Neural cell (in vitro differentiated cells): ENCODE data around the gene RHPN2. TPM values are rescaled to one million over a fixed set of nuclear protein-coding genes. Genes with fewer than 3 reads are reported as not detected.

Experiments
- H2AFZ ChIP-seq: fragments of 200-600, 300-800 bp; sonication (generic), shearing (Covaris generic); 2 replicates; pipeline ENCODE4 v1.6.0; 2014; ENCODE audit warnings: low read depth, mild to moderate bottlenecking, antibody characterized with exemption, low read length, moderate library complexity
- H3F3A ChIP-seq: fragments of 200-600 bp; shearing (Covaris generic); 2 replicates; pipeline ENCODE4 v1.6.1; 2016; ENCODE audit warnings: mild to moderate bottlenecking, moderate library complexity, mixed read lengths, antibody characterized with exemption, low read length; ENCODE audit not compliant: insufficient read depth, poor library complexity, severe bottlenecking
- H3K27ac ChIP-seq: fragments of 200-600, 300-800 bp; sonication (generic), shearing (Covaris generic); 2 replicates; pipeline ENCODE4 v1.5.1; 2014; ENCODE audit warnings: mild to moderate bottlenecking, low read length, moderate library complexity
- H3K27me3 ChIP-seq: fragments of 300-800, 200-600 bp; sonication (generic), shearing (Covaris generic); 2 replicates; pipeline ENCODE4 v1.6.0; 2014; ENCODE audit warnings: mild to moderate bottlenecking, low read depth, low read length, moderate library complexity; ENCODE audit not compliant: insufficient read depth
- H3K36me3 ChIP-seq: fragments of 300-800, 200-600 bp; sonication (generic), shearing (Covaris generic); 2 replicates; pipeline ENCODE4 v1.5.1; 2014; ENCODE audit warnings: mild to moderate bottlenecking, antibody characterized with exemption, low read length, moderate library complexity; ENCODE audit not compliant: insufficient read depth
- H3K4me2 ChIP-seq: fragments of 300-800, 200-600 bp; sonication (generic), shearing (Covaris generic); 2 replicates; pipeline ENCODE4 v1.6.0; 2014; ENCODE audit warnings: mild to moderate bottlenecking, low read length
- H3K4me3 ChIP-seq: fragments of 300-800, 200-600 bp; sonication (generic), shearing (Covaris generic); 2 replicates; pipeline ENCODE4 v1.5.1; 2014; ENCODE audit warnings: mild to moderate bottlenecking, low read length, moderate library complexity
- H3K79me2 ChIP-seq: fragments of 200-600 bp; shearing (Covaris generic); replicated peaks from 2 replicates; pipeline ENCODE4 v1.6.0; 2014; ENCODE audit warnings: mild to moderate bottlenecking, low read length, moderate library complexity; ENCODE audit not compliant: insufficient read depth
- H3K9ac ChIP-seq: fragments of 300-800, 200-600 bp; sonication (generic), shearing (Covaris generic); 2 replicates; pipeline ENCODE4 v1.6.1; 2016; ENCODE audit warnings: mild to moderate bottlenecking, low read length, mixed read lengths
- H3K9me2 ChIP-seq: fragments of 200-600 bp; shearing (Covaris generic); 2 replicates; pipeline ENCODE4 v1.6.1; 2016; ENCODE audit warnings: mild to moderate bottlenecking, low read length, mixed read lengths; ENCODE audit not compliant: insufficient read depth
- H3K9me3 ChIP-seq: fragments of 200-600, 300-800 bp; sonication (generic), shearing (Covaris generic); 2 replicates; pipeline ENCODE4 v1.6.1; 2016; ENCODE audit warnings: mild to moderate bottlenecking, mixed run types, low read length, moderate library complexity, mixed read lengths
- H4K20me1 ChIP-seq: fragments of 200-600 bp; shearing (Covaris generic); 2 replicates; pipeline ENCODE4 v1.6.1; 2016; ENCODE audit warnings: mild to moderate bottlenecking, mixed run types; ENCODE audit not compliant: insufficient read depth
- EP300 ChIP-seq: fragments of 450-650 bp; conservative IDR thresholded peaks from 2 replicates; pipeline ENCODE4 v1.6.1; 2014; ENCODE audit warnings: antibody characterized with exemption, mild to moderate bottlenecking, moderate library complexity; ENCODE audit not compliant: poor library complexity, severe bottlenecking
- EZH2 ChIP-seq: fragments of 200-600, 300-800 bp; shearing (Covaris generic), sonication (generic); IDR thresholded peaks from 2 replicates; pipeline ENCODE4 v1.6.1; 2014; ENCODE audit warnings: antibody characterized with exemption, low read length, borderline replicate concordance, mild to moderate bottlenecking; ENCODE audit not compliant: insufficient read depth, poor library complexity, severe bottlenecking
- MXI1 ChIP-seq: fragments of 450-650 bp; conservative IDR thresholded peaks from 2 replicates; pipeline ENCODE4 v1.6.1; 2014; ENCODE audit warnings: antibody characterized with exemption, mild to moderate bottlenecking; ENCODE audit not compliant: poor library complexity, severe bottlenecking
- POLR2AphosphoS5 ChIP-seq: IDR thresholded peaks from 2 replicates; pipeline ENCODE4 v1.6.1; 2012
- RAD21 ChIP-seq: fragments of 450-650 bp; conservative IDR thresholded peaks from 2 replicates; pipeline ENCODE4 v1.6.1; 2014; ENCODE audit warnings: antibody characterized with exemption, mild to moderate bottlenecking, moderate library complexity
- SMC3 ChIP-seq: fragments of 450-650 bp; conservative IDR thresholded peaks from 2 replicates; pipeline ENCODE4 v1.6.1; 2014; ENCODE audit warnings: antibody characterized with exemption, mild to moderate bottlenecking, moderate library complexity; ENCODE audit not compliant: poor library complexity
- TAF1 ChIP-seq: IDR thresholded peaks from 2 replicates; pipeline ENCODE4 v1.6.1; 2012; ENCODE audit warnings: low read depth
- polyA plus RNA-seq: library from polyadenylated mRNA; depleted of rRNA; stranded (reverse); fragments of >200 nt; gene quantifications from 2 replicates; pipeline ENCODE4 v1.2.3, GENCODE V29; 2014
- TF ChIP-seq, protein P1 (sequence below): IDR thresholded peaks from 2 replicates; pipeline ENCODE4 v1.6.1; 2012; ENCODE audit warnings: borderline replicate concordance
- TF ChIP-seq, protein P2 (sequence below): fragments of 450-650 bp; IDR thresholded peaks from 2 replicates; pipeline ENCODE4 v1.5.1; 2014; ENCODE audit warnings: antibody characterized with exemption, mild to moderate bottlenecking, moderate library complexity; ENCODE audit not compliant: poor library complexity, severe bottlenecking

RHPN2 gene
- polyA plus RNA-seq, 1 donor from 2014 or later, result 1.5 TPM

DNA sequence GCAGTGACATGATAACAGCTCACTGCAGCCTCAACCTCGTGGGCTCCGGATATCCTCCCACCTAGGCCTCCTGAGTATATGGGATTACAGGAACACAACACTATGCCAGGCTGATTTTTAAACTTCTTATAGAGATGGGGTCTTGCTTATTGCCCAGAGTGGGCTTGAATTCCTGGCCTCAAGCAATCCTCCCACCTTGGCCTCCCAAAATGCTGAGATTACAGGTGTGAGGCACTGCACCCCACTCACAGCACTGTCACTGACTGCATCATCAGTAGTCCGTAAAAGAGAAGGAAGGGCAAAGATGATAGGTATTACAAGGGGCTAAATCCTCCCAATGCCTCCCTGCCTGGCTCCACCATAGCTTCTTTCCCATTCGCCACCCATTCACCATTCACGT lies 4.1 kb downstream of the RHPN2 start:
- H3K79me2 ChIP-seq, result no peaks in the 10 kb centered on the region
- no peaks in the 10 kb centered on the region for H3F3A ChIP-seq
- no peak overlapping the region for H2AFZ ChIP-seq
- no peak overlapping the region for H3K9ac ChIP-seq
- H3K9me3 ChIP-seq, result no peaks in the 10 kb centered on the region
- H3K9me2 ChIP-seq, result no peaks in the 10 kb centered on the region
- TF ChIP-seq POLR2AphosphoS5 (no peak), RAD21 (no peak), EP300 (no peak), SMC3 (no peak), MXI1 (no peak), TAF1 (no peak), EZH2 (no peak)
- TF ChIP-seq, protein P1, sequence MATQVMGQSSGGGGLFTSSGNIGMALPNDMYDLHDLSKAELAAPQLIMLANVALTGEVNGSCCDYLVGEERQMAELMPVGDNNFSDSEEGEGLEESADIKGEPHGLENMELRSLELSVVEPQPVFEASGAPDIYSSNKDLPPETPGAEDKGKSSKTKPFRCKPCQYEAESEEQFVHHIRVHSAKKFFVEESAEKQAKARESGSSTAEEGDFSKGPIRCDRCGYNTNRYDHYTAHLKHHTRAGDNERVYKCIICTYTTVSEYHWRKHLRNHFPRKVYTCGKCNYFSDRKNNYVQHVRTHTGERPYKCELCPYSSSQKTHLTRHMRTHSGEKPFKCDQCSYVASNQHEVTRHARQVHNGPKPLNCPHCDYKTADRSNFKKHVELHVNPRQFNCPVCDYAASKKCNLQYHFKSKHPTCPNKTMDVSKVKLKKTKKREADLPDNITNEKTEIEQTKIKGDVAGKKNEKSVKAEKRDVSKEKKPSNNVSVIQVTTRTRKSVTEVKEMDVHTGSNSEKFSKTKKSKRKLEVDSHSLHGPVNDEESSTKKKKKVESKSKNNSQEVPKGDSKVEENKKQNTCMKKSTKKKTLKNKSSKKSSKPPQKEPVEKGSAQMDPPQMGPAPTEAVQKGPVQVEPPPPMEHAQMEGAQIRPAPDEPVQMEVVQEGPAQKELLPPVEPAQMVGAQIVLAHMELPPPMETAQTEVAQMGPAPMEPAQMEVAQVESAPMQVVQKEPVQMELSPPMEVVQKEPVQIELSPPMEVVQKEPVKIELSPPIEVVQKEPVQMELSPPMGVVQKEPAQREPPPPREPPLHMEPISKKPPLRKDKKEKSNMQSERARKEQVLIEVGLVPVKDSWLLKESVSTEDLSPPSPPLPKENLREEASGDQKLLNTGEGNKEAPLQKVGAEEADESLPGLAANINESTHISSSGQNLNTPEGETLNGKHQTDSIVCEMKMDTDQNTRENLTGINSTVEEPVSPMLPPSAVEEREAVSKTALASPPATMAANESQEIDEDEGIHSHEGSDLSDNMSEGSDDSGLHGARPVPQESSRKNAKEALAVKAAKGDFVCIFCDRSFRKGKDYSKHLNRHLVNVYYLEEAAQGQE, result no peak
- TF ChIP-seq, protein P2, sequence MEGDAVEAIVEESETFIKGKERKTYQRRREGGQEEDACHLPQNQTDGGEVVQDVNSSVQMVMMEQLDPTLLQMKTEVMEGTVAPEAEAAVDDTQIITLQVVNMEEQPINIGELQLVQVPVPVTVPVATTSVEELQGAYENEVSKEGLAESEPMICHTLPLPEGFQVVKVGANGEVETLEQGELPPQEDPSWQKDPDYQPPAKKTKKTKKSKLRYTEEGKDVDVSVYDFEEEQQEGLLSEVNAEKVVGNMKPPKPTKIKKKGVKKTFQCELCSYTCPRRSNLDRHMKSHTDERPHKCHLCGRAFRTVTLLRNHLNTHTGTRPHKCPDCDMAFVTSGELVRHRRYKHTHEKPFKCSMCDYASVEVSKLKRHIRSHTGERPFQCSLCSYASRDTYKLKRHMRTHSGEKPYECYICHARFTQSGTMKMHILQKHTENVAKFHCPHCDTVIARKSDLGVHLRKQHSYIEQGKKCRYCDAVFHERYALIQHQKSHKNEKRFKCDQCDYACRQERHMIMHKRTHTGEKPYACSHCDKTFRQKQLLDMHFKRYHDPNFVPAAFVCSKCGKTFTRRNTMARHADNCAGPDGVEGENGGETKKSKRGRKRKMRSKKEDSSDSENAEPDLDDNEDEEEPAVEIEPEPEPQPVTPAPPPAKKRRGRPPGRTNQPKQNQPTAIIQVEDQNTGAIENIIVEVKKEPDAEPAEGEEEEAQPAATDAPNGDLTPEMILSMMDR, result no peak
- H3K27ac ChIP-seq, result no peak overlapping the region
- no peaks in the 10 kb centered on the region for H3K36me3 ChIP-seq
- no peak overlapping the region for H3K4me3 ChIP-seq
- peaks cover 24% of the 10 kb centered on the region for H3K27me3 ChIP-seq
- H3K4me2 ChIP-seq, result no peak overlapping the region
- H4K20me1 ChIP-seq, result no peaks in the 10 kb centered on the region

DNA sequence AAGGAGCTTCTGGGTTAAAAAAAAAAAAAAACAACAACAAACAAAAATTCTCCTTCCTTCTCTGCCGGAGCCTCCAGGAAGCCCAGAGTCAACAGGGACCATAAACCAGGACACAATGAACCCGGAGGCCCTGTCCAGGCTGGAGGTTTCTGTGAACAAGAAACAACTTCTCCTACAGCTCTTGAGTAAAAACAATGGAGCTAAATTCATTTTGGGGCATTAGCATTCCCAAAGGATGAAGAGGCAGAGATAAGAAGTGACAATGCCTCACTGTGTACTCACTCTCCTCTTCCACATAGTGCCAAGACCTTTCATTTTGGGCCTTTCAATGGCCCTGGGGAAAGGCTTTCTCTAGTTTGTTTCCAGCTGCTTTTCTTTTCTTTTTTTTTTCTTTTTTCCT lies 9.0 kb downstream of the RHPN2 start:
- H3K9me2 ChIP-seq, result no peaks in the 10 kb centered on the region
- TF ChIP-seq EP300 (no peak), TAF1 (no peak), EZH2 (no peak), SMC3 (no peak), MXI1 (no peak), RAD21 (no peak)
- TF ChIP-seq, protein P2, result no peak
- TF ChIP-seq, protein P1, result no peak
- H2AFZ ChIP-seq, result no peak overlapping the region
- H3K27me3 ChIP-seq, result no peaks in the 10 kb centered on the region
- no peaks in the 10 kb centered on the region for H4K20me1 ChIP-seq
- no peak overlapping the region for H3K27ac ChIP-seq
- no peaks in the 10 kb centered on the region for H3K79me2 ChIP-seq
- no peaks in the 10 kb centered on the region for H3F3A ChIP-seq
- H3K36me3 ChIP-seq, result no peaks in the 10 kb centered on the region
- no peak overlapping the region for H3K9ac ChIP-seq
- no peaks in the 10 kb centered on the region for H3K9me3 ChIP-seq
- H3K4me3 ChIP-seq, result no peak overlapping the region
- no peak overlapping the region for H3K4me2 ChIP-seq
